ENCODE results near the gene TRABD. TPM values are rescaled to one million over a fixed set of nuclear protein-coding genes. Genes with fewer than 3 reads are reported as not detected.
"Not testable (repeated sequence)": the region's sequence is repeated elsewhere in the genome, so short reads cannot be mapped to it uniquely, and the experiment has no call there.

The TRABD gene
- total RNA-seq, 3 donors from 2014 or later = 36.8 to 52.6 (median 42.7) TPM

- intact Hi-C loops (cut with DNase I, micrococcal nuclease) = no loop called here
- Histone ChIP-seq H3K4me1 (ENCODE audit: low read depth) (no peaks in the 10 kb centered on the region), H3K36me3 (ENCODE audit: low read depth) (no peaks in the 10 kb centered on the region), H3K4me3 (no peak overlapping the region), H3K9me3 (no peaks in the 10 kb centered on the region)
- DNase-seq (no peak), ATAC-seq (no peak)
- TF ChIP-seq CTCF (IDR thresholded peaks at IDR 0.05) = no peak
Observed at GRCh38 chr22:50144005-50144614, 41.6 kb upstream of the TRABD start.

- Histone ChIP-seq H3K9me3 (no peaks in the 10 kb centered on the region), H3K36me3 (ENCODE audit: low read depth) (no peaks in the 10 kb centered on the region), H3K4me3 (no peak overlapping the region), H3K4me1 (ENCODE audit: low read depth) (no peaks in the 10 kb centered on the region)
- no peak for ATAC-seq
- no peak for TF ChIP-seq CTCF (IDR thresholded peaks at IDR 0.05)
- intact Hi-C loops (cut with DNase I, micrococcal nuclease) = loop anchor here (5.0 kb wide), 1 partner anchor 66 kb away; no protein-coding TSS in a partner anchor
- DNase-seq = no peak
Observed at GRCh38 chr22:50145721-50146438, 39.8 kb upstream of the TRABD start.

- no peak overlapping the region for H3K4me3 ChIP-seq
- peak; percentile 56 for TF ChIP-seq CTCF (IDR thresholded peaks at IDR 0.05)
- no peaks in the 10 kb centered on the region for H3K9me3 ChIP-seq
- H3K4me1 ChIP-seq (ENCODE audit: low read depth) = no peaks in the 10 kb centered on the region
- intact Hi-C loops (cut with DNase I, micrococcal nuclease) = loop anchor here (5.0 kb wide), 1 partner anchor 66 kb away; no protein-coding TSS in a partner anchor
- H3K36me3 ChIP-seq (ENCODE audit: low read depth) = no peaks in the 10 kb centered on the region
- peak in 2 of 3 donors; percentile 60 to 74 for DNase-seq
- peak; percentile 71 for ATAC-seq
Observed at GRCh38 chr22:50146439-50147238, 39.1 kb upstream of the TRABD start.

DNA sequence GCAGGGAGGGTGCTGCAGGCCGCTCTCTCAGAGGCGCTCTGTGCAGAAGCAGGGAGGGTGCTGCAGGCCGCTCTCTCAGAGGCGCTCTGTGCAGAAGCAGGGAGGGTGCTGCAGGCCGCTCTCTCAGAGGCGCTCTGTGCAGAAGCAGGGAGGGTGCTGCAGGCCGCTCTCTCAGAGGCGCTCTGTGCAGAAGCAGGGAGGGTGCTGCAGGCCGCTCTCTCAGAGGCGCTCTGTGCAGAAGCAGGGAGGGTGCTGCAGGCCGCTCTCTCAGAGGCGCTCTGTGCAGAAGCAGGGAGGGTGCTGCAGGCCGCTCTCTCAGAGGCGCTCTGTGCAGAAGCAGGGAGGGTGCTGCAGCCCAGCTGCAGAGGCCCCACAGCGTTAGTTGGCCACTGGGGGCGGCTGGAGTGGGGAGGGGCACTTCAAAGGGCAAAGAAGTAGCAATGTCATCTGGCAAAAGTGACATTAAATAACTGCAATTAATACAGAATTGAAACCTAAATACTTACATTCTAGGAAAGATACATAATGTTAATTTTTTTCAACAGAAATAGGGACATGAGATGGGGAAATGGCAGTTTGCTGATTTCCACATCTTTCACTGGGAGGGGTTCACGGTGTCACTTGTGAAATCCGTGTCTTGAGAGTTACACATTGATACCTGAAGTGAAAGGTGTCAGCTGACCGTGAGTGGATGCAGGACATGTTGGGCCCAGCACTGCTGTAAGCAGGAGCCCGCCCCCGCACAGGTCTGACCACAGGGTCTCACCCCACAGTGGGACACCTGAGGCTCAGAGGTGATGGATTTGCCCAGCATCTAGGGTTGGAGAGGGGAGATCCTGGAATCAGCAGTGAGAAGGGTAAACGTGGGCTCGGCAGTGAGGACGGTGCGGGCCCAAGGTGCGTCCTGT lies 38.2 kb upstream of the TRABD start:
- intact Hi-C loops (cut with DNase I, micrococcal nuclease) = loop anchor here (5.0 kb wide), 1 partner anchor 65 kb away; no protein-coding TSS in a partner anchor
- not testable (repeated sequence) for H3K4me3 ChIP-seq; DNase-seq; ATAC-seq; H3K36me3 ChIP-seq (ENCODE audit: low read depth); H3K9me3 ChIP-seq; H3K4me1 ChIP-seq (ENCODE audit: low read depth)

DNA sequence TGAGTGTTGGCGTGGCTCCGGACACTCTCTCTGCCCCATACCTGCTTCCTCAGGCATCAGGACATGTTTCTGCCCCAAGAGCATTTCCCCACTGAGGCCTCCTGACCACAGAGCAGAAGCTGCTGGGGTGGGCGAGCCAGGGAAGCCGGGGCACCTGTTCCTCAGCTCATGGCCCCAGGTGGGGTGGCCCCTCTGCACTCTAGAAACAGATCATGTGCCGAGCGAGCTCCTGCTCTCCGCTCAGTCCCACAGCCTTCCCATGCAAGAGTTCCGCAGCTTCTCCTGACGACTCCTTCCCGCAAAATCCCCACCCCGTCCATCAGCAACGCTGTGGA lies 37.6 kb upstream of the TRABD start:
- intact Hi-C loops (cut with DNase I, micrococcal nuclease) = loop anchor here (5.0 kb wide), 1 partner anchor 64 kb away; no protein-coding TSS in a partner anchor
- no peak for ATAC-seq

More for the DNA sequence above, 37.6 kb upstream of the TRABD start:
- DNase-seq = no peak
- Histone ChIP-seq H3K4me3 (no peak overlapping the region), H3K4me1 (ENCODE audit: low read depth) (no peaks in the 10 kb centered on the region), H3K36me3 (ENCODE audit: low read depth) (no peaks in the 10 kb centered on the region), H3K9me3 (no peaks in the 10 kb centered on the region)
- TF ChIP-seq CTCF (IDR thresholded peaks at IDR 0.05) = no peak
